ENCODE data around the gene LHX4. TPM values are rescaled to one million over a fixed set of nuclear protein-coding genes. Genes with fewer than 3 reads are reported as not detected.

LHX4 gene
- total and polyA plus RNA-seq, 9 of the 15 experiments (the other 6 are each of a cell fraction or from before 2014, with no cell fraction given), result 0.01 to 0.11 (median 0.07) TPM; not detected in 5

- FAIRE-seq, result no peak
Measured at GRCh38 chr1:180190091-180190490, 40.0 kb upstream of the LHX4 start.

GRCh38 chr1:180192172-180192571 is 37.9 kb upstream of the LHX4 start:
- Histone ChIP-seq H3K36me3 (ENCODE audit: control insufficient read depth, insufficient read depth, low read length) (peaks cover 3% of the 10 kb centered on the region; the same call in 2 of the 3 replicates), H3K4me3 (no peak overlapping the region), H2AFZ (ENCODE audit: low read depth, low read length) (no peak overlapping the region), H3K4me2 (ENCODE audit: insufficient read depth, low read length) (no peak overlapping the region), H4K20me1 (replicated peaks; ENCODE audit: control insufficient read depth, insufficient read depth, low read length) (no peaks in the 10 kb centered on the region; the same call in 1 of the 2 replicates), H3K79me2 (ENCODE audit: control insufficient read depth, insufficient read depth, low read length) (no peaks in the 10 kb centered on the region), H3K4me1 (replicated peaks in 1 of 2; ENCODE audit: control insufficient read depth in 2 of 2, insufficient read depth in 2 of 2, low read length in 2 of 2) (peaks cover 0 to 36% of the 10 kb centered on the region in 2 experiments; a peak in 3 of 5 replicates), H3K27me3 (ENCODE audit: control insufficient read depth in 2 of 2, insufficient read depth in 2 of 2, low read length in 2 of 2) (no peaks in the 10 kb centered on the region), H3K9me3 (replicated peaks; ENCODE audit: control insufficient read depth, insufficient read depth, low read depth, low read length) (no peaks in the 10 kb centered on the region), H3K27ac (ENCODE audit: extremely low read depth, low read depth, low read length) (no peak overlapping the region), H3K9ac (ENCODE audit: insufficient read depth in 1 of 2, low read depth in 2 of 2, low read length in 2 of 2) (0 out of 4 replicates have a peak overlapping the region, but pooled peaks of 1 of the 2 experiments have one; percentile 21), H3K9me1 (ENCODE audit: control insufficient read depth, insufficient read depth, low read length) (no peaks in the 10 kb centered on the region)
- FAIRE-seq, result no peak
- ChIA-PET POLR2A (no interaction called here), CTCF (ENCODE audit: low intra/inter-chr PET ratio) (no interaction called here)
- TF ChIP-seq ZNF174 (CRISPR knock-in tag; IDR thresholded peaks at IDR 0.05) (no peak), POU5F1 (IDR thresholded peaks at IDR 0.05; ENCODE audit: borderline replicate concordance, low read depth, low read length, partially characterized antibody) (no peak), POLR2G (IDR thresholded peaks at IDR 0.05; ENCODE audit: low read depth, low read length) (0 out of 2 replicates have a peak, but pooled peaks have one; percentile 19)
- 51% methylated on average over 7 of the region's 7 CpGs for WGBS (ENCODE audit: insufficient coverage, low coverage, missing lambda C conversion rate)
- BruUV-seq (replicated peaks), result no TSS peak
- in situ Hi-C loops (cut with MboI), result no loop called here
- DNase-seq (ENCODE audit: extremely low read depth in 1 of 4, low spot score in 3 of 4), result no peak
- intact Hi-C loops (cut with micrococcal nuclease), result no loop called here
- no peak for ATAC-seq

More at GRCh38 chr1:180190091-180190490, 40.0 kb upstream of the LHX4 start:
- WGBS (ENCODE audit: insufficient coverage, low coverage, missing lambda C conversion rate), result 35% methylated on average over 5 of the region's 5 CpGs
- ChIA-PET POLR2A (no interaction called here), CTCF (ENCODE audit: low intra/inter-chr PET ratio) (interaction anchor here (3.9 kb wide), 1 partner anchor 225 kb away, joined by 18 read pairs; no protein-coding TSS in a partner anchor)
- Histone ChIP-seq H3K9ac (ENCODE audit: insufficient read depth in 1 of 2, low read depth in 2 of 2, low read length in 2 of 2) (no peak overlapping the region), H3K4me2 (ENCODE audit: insufficient read depth, low read length) (no peak overlapping the region), H3K27me3 (ENCODE audit: control insufficient read depth in 2 of 2, insufficient read depth in 2 of 2, low read length in 2 of 2) (no peaks in the 10 kb centered on the region), H3K4me3 (no peak overlapping the region), H3K9me3 (replicated peaks; ENCODE audit: control insufficient read depth, insufficient read depth, low read depth, low read length) (no peaks in the 10 kb centered on the region), H3K9me1 (ENCODE audit: control insufficient read depth, insufficient read depth, low read length) (no peaks in the 10 kb centered on the region), H2AFZ (ENCODE audit: low read depth, low read length) (no peak overlapping the region), H3K27ac (ENCODE audit: extremely low read depth, low read depth, low read length) (no peak overlapping the region), H3K36me3 (ENCODE audit: control insufficient read depth, insufficient read depth, low read length) (peaks cover 3% of the 10 kb centered on the region; the same call in 2 of the 3 replicates), H3K79me2 (ENCODE audit: control insufficient read depth, insufficient read depth, low read length) (no peaks in the 10 kb centered on the region), H4K20me1 (replicated peaks; ENCODE audit: control insufficient read depth, insufficient read depth, low read length) (no peaks in the 10 kb centered on the region; the same call in 1 of the 2 replicates), H3K4me1 (replicated peaks in 1 of 2; ENCODE audit: control insufficient read depth in 2 of 2, insufficient read depth in 2 of 2, low read length in 2 of 2) (peaks cover 0 to 30% of the 10 kb centered on the region in 2 experiments; a peak in 3 of 5 replicates)
- intact Hi-C loops (cut with micrococcal nuclease), result no loop called here
- DNase-seq (ENCODE audit: extremely low read depth in 1 of 4, low spot score in 3 of 4) (no peak), ATAC-seq (no peak)
- TF ChIP-seq MYBL2 (IDR thresholded peaks at IDR 0.05; ENCODE audit: low read depth) (no peak), MYBL2 (CRISPR knock-in tag; IDR thresholded peaks at IDR 0.05; ENCODE audit: borderline replicate concordance) (no peak), PHF8 (IDR thresholded peaks at IDR 0.05; ENCODE audit: borderline replicate concordance, low read length) (no peak), STAG1 (CRISPR knock-in tag; IDR thresholded peaks at IDR 0.05; ENCODE audit: borderline replicate concordance) (no peak), MAFF (IDR thresholded peaks at IDR 0.05; ENCODE audit: low read length) (no peak)
- in situ Hi-C loops (cut with MboI), result no loop called here
- no TSS peak for BruUV-seq (replicated peaks)

Measured in K562 (cell line).